ENCODE data around the gene ADGRL4. TPM values are rescaled to one million over a fixed set of nuclear protein-coding genes. Genes with fewer than 3 reads are reported as not detected.
"Not testable (repeated sequence)": the region's sequence is repeated elsewhere in the genome, so short reads cannot be mapped to it uniquely, and the experiment has no call there.

Gene ADGRL4
- 10 to 100 TPM; 19.0 to 28.2 (median 25.6) TPM for polyA plus RNA-seq (ENCODE audit: insufficient read length in 4 of 4)

GRCh38 chr1:79006564-79006963 lies at the start of gene ADGRL4:
TSS of gene ADGRL4 (minus strand) at chr1:79006730. CDS start at chr1:79006654, 76 bp downstream.
- DNase-seq (ENCODE audit: low read depth in 4 of 4, low spot score in 3 of 4): peak in 1 of 4 donors; percentile 6

- no peak for DNase-seq (ENCODE audit: low read depth in 4 of 4, low spot score in 3 of 4)
Observed at GRCh38 chr1:79055856-79056255, 49.3 kb upstream of the ADGRL4 start.

- DNase-seq (ENCODE audit: low read depth in 4 of 4, low spot score in 3 of 4): no peak
Observed at GRCh38 chr1:79052829-79053449, 46.4 kb upstream of the ADGRL4 start.

DNA sequence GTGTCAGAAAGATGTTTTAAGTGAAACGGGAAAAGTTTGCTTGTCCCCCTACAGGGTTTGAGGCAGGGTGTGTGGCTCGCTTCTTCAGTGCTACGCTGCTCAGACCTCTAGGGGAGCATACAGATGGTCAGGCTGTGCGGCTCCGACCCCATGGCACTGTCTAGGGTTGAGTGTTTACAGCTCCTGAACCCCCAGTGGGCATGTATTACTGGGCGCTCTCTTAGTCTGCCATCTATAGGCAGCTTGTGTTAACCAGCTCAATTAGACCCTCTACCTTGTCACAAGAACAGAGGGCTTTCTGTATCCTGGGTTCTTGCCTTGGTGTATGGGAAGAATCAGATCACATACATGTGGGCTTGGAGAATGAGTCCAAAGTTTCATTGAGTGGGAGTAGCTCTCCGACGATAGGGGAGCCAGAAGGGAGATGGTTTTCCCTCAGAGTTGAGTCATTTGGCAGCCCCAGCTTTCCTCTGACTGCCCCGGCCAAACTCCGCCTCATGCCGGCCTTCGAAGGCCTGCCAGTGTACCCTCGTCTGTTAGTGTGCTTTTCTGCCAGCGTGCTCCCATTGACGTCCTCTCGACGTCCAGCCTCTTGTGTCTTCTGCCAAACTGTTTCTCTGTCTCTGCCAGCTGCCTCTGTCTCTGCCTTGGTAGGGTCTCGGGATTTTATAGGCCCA lies 38.6 kb upstream of the ADGRL4 start:
- no peak for DNase-seq (ENCODE audit: low read depth in 4 of 4, low spot score in 3 of 4)

GRCh38 chr1:79043506-79043905 lies 37.0 kb upstream of the ADGRL4 start:
- DNase-seq (ENCODE audit: low read depth in 4 of 4, low spot score in 3 of 4): no peak

DNA sequence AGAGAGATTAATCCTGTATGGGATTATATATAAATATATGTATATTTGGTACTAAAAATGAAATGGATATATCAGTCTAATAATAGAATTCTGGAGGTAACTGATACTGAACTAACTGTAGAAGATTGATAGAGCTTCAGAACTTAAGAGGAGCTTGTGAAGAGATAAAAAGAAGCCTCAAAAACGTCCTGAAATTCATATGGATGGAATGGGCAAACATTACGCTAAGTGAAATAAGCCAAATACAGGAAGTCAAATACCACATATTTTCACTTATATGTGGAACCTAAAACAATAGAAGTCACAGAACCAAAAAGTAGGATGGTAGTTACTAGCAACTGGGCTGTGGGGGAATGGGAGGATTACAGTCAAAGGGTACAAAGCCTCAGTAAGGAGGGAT lies 36.0 kb upstream of the ADGRL4 start:
- DNase-seq (ENCODE audit: low read depth in 4 of 4, low spot score in 3 of 4): no peak

- no peak for DNase-seq (ENCODE audit: low read depth in 4 of 4, low spot score in 3 of 4)
Observed at GRCh38 chr1:79042117-79042516, 35.6 kb upstream of the ADGRL4 start.

- no peak for DNase-seq (ENCODE audit: low read depth in 4 of 4, low spot score in 3 of 4)
Observed at GRCh38 chr1:79041666-79042065, 35.1 kb upstream of the ADGRL4 start.

- DNase-seq (ENCODE audit: low read depth in 4 of 4, low spot score in 3 of 4): no peak
Observed at GRCh38 chr1:79040424-79041082, 34.0 kb upstream of the ADGRL4 start.

GRCh38 chr1:79037085-79037484 lies 30.6 kb upstream of the ADGRL4 start:
- no peak for DNase-seq (ENCODE audit: low read depth in 4 of 4, low spot score in 3 of 4)

DNA sequence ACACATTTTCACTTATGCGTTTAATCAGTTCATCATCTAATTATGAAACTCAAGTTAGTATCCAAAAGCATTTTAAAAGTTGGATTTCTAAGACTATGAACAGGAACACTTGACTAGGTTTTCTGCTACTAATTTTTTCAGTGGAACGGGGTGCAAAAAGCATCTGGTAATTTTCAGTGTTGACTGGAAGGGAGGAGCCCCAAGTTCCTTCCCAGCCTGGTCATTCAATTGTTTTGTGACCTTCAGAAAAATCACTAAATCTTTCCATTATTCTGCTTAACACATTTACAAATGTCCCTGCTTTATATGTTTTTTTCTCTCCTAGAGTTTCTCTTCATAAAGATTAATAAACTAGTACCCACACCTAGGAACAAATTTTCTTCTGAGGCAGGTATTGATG lies 6.0 kb upstream of the ADGRL4 start:
- no peak for DNase-seq (ENCODE audit: low read depth in 4 of 4, low spot score in 3 of 4)

DNA sequence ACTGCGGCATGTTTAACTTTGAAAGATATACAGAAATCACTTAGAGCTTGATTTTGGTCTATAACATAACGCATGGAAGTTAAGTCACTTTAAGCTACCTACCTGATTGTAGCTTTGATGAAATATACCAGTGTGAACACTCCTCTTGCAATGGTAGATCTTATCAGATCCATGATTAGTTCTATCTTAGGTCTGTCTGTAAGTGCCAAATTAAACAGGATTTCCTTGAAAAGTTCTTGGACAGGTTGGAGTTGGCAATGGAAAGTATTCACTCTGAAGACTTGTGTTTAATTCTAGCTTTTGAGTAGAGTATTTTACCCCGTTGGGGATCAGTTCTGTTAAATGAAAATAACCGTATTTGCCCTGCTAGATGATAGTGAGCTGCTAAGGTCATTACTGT lies 4.1 kb upstream of the ADGRL4 start:
- DNase-seq (ENCODE audit: low read depth in 4 of 4, low spot score in 3 of 4): no peak

DNA sequence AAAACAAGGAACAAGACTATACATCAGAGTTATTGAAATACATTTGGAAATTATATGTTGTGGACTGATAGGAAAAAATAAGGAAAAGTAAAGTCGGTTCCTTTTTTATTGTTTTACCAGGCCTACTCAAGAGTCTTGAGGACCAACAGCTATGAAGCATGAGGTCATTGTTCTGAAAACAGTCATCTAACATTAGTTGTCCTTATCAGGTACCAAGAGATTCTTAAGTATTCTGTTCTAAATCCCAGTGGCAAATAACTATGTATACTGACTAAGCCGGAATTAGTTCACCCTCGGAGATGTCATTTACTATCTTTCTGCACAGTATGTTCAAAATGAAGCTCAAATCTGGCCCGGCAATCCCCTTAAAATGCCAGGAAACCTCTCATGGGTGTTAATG lies 585 bp downstream of the ADGRL4 start:
- no peak for DNase-seq (ENCODE audit: low read depth in 4 of 4, low spot score in 3 of 4)

DNA sequence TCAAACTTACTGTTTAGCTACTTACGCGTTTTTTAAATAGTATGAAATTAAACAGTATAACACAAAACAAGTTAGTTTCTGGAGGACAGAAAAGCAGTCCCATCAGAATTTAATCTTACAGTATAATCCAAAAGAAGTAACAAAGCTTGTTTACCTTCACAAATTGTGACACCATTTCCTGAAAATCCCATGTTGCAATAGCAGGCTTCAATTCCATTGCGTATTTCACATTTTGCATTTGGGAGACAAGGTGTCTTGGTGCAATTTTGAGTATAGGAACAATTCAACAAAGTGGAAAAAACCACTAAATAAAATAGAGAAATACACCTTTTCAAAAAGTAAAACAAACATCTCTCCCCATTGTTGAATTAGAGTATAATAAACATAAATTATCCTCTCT lies 1.6 kb downstream of the ADGRL4 start:
- no peak for DNase-seq (ENCODE audit: low read depth in 4 of 4, low spot score in 3 of 4)

- DNase-seq (ENCODE audit: low read depth in 4 of 4, low spot score in 3 of 4): no peak
Observed at GRCh38 chr1:78996791-78997190, 9.7 kb downstream of the ADGRL4 start.

- DNase-seq (ENCODE audit: low read depth in 4 of 4, low spot score in 3 of 4): no peak
Observed at GRCh38 chr1:78987042-78987441, 19.5 kb downstream of the ADGRL4 start.

DNA sequence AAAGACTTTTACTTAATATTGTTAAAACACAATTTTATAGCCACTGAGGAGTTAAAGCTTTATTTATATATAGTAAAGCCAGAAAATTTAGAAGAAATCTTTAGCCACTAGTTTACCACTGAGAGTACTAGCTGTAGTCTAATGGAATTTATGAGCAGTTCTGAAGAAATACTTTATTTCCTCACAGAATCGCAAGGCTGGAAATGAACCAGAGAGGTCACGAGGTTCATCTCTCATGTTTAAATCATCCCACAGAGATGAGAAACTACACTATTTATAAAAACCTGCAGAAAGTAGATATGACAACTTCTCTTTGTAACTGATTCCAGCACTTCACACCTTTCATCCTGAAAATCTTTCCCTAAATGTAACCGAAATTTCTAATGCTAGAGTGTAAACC lies 26.0 kb downstream of the ADGRL4 start:
- no peak for DNase-seq (ENCODE audit: low read depth in 4 of 4, low spot score in 3 of 4)

- no peak for DNase-seq (ENCODE audit: low read depth in 4 of 4, low spot score in 3 of 4)
Observed at GRCh38 chr1:78972723-78973122, 33.8 kb downstream of the ADGRL4 start.

GRCh38 chr1:78967091-78967490 lies 39.4 kb downstream of the ADGRL4 start:
- DNase-seq (ENCODE audit: low read depth in 4 of 4, low spot score in 3 of 4): not testable (repeated sequence)

DNA sequence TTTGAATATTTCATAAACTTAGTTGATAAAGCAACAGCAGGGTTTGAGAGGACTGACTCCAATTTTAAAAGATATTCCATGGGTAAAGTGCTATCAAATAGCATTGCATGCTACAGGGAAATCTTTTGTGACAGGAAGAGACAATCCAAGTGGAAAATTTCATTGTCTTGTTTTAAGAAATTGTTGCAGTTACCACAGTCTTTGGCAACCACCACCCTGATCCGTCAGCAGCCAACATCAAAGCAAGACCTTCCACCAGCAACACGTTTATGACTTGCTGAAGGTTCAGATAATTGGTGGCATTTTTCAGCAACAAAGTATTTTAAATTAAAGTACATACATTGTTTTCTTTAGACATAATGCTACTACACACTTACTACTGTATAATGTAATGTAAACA lies 47.8 kb downstream of the ADGRL4 start:
- DNase-seq (ENCODE audit: low read depth in 4 of 4, low spot score in 3 of 4): no peak

- DNase-seq (ENCODE audit: low read depth in 4 of 4, low spot score in 3 of 4): no peak
Observed at GRCh38 chr1:78950826-78951225, 55.7 kb downstream of the ADGRL4 start.

DNA sequence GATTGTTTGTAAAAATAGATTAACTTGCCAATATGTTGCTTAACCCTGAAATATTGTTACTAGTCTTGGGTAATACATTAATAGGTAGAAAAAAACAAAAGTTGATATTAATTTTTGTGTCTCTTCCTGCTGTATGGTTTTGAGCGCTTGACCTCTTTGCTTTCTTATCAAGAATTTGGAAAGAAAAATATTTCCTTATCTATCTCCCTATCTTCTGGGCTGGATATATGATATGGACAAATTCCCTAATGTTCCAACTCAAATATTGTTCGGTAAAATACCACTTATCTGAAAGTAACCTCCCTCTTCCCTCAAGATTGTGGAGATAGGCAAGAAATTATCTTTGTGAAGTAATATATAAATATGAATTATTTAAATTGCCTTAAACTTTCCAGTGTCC lies 57.3 kb downstream of the ADGRL4 start:
- no peak for DNase-seq (ENCODE audit: low read depth in 4 of 4, low spot score in 3 of 4)

Data from right renal pelvis (tissue), 4 donors.